K562 (cell line): ENCODE measurements around the gene GAL3ST3. TPM values are rescaled to one million over a fixed set of nuclear protein-coding genes. Genes with fewer than 3 reads are reported as not detected.
A peak's percentile ranks its signal among the peaks of the same experiment; 100 is the strongest.

ENCODE experiments used
- AFF1 ChIP-seq, 2 experiments: fragments of 450-650 bp; IDR thresholded peaks; 2 replicates each; pipeline ENCODE4 v1.6.1; 2018; ENCODE audit warnings: mild to moderate bottlenecking in 2 of 2, low read depth in 1 of 2; ENCODE audit not compliant: partially characterized antibody in 2 of 2
- ATF1 ChIP-seq, 2 experiments: fragments of 450-650 bp in 1 of 2; IDR thresholded peaks; 2 replicates each; pipeline ENCODE4 v1.6.1; 2016; ENCODE audit warnings: missing compliant biosample characterization in 1 of 2, missing genetic modification characterization in 1 of 2
- C11orf30 ChIP-seq: fragments of 450-650 bp; IDR thresholded peaks from 2 replicates; pipeline ENCODE4 v1.6.1; 2016; ENCODE audit warnings: low read depth, mild to moderate bottlenecking
- CBFA2T3 ChIP-seq: fragments of 450-650 bp; IDR thresholded peaks from 2 replicates; pipeline ENCODE4 v1.6.1; 2017
- COPS2 ChIP-seq: fragments of 450-650 bp; conservative IDR thresholded peaks from 2 replicates; pipeline ENCODE4 v1.6.1; 2016; ENCODE audit warnings: mild to moderate bottlenecking, moderate library complexity
- ELK3 ChIP-seq: fragments of 450-650 bp; formaldehyde crosslinking; IDR thresholded peaks from 2 replicates; pipeline ENCODE4 v1.4.0; 2020; ENCODE audit warnings: mild to moderate bottlenecking
- NFE2 ChIP-seq: IDR thresholded peaks from 2 replicates; pipeline ENCODE4 v1.6.1; 2014; ENCODE audit warnings: antibody characterized with exemption, low read depth
- POLR2H ChIP-seq: IDR thresholded peaks from 2 replicates; pipeline ENCODE4 v1.6.1; 2016; ENCODE audit warnings: missing genetic modification characterization, low read depth, mild to moderate bottlenecking, control low read depth, missing compliant biosample characterization, moderate library complexity
- PTTG1 ChIP-seq: fragments of 450-650 bp; IDR thresholded peaks from 2 replicates; pipeline ENCODE4 v1.6.1; 2016; ENCODE audit warnings: low read depth, mild to moderate bottlenecking, missing genetic modification characterization, missing compliant biosample characterization
- SMAD3 ChIP-seq: fragments of 450-650 bp; formaldehyde crosslinking; conservative IDR thresholded peaks from 2 replicates; pipeline ENCODE4 v1.4.0; 2020; ENCODE audit warnings: mild to moderate bottlenecking
- TEAD1 ChIP-seq, 2 experiments: fragments of 450-650 bp in 1 of 2; sonication (generic) in 1 of 2; formaldehyde crosslinking; IDR thresholded peaks; 2 replicates each; pipeline versions ENCODE4 v1.4.0 to v1.8.0; 2020 to 2022; ENCODE audit warnings: mild to moderate bottlenecking in 2 of 2, missing genetic modification reagents in 1 of 2
- ZNF589 ChIP-seq: fragments of 200-800 bp; sonication (Bioruptor generic); IDR thresholded peaks from 2 replicates; pipeline ENCODE4 v1.6.1; 2016; ENCODE audit warnings: low read depth, missing genetic modification characterization, missing compliant biosample characterization
- ZNF717 ChIP-seq: fragments of 250-450 bp; sonication (Bioruptor Pico); IDR thresholded peaks from 2 replicates; pipeline ENCODE4 v1.5.0; 2021
- polyA plus RNA-seq, 8 experiments: library from polyadenylated mRNA; depleted of rRNA in 4 of 8; stranded (reverse) in 5 of 8; unstranded in 3 of 8; fragments of >200 nt; fragmentation: Nextera tagmentation in 2 of 8; fragmentation: Illumina TruSeq in 1 of 8; extraction: Ambion mirVana in 2 of 8; extraction: Trizol in 1 of 8; gene quantifications; 2 replicates each; pipeline versions ENCODE4 v1.2.1 to v1.2.3, GENCODE V29; 2011 to 2014; ENCODE audit warnings: inconsistent platforms in 1 of 8, missing spikeins in 1 of 8
- total RNA-seq, 7 experiments: library from RNA; depleted of rRNA in 6 of 7; stranded (reverse); fragments of >200 nt in 6 of 7; fragmentation: Illumina TruSeq in 2 of 7; extraction: Trizol in 2 of 7; gene quantifications; 2 replicates each; pipeline versions ENCODE4 v1.2.1 to v1.2.3, GENCODE V29; 2011 to 2021; ENCODE audit warnings: low replicate concordance in 1 of 7
- TF ChIP-seq, protein P1 (sequence below): fragments of 450-650 bp; IDR thresholded peaks from 2 replicates; pipeline ENCODE4 v1.6.1; 2016; ENCODE audit warnings: low read depth, mild to moderate bottlenecking, moderate library complexity
- TF ChIP-seq, protein P2 (sequence below): conservative IDR thresholded peaks from 2 replicates; pipeline ENCODE4 v1.6.1; 2011; ENCODE audit warnings: low read depth, mild to moderate bottlenecking, low read length; ENCODE audit not compliant: control insufficient read depth
- TF ChIP-seq, protein P3 (sequence below): fragments of 250-450 bp; sonication (Bioruptor Pico); IDR thresholded peaks from 2 replicates; pipeline ENCODE4 v1.5.0; 2020; ENCODE audit warnings: mild to moderate bottlenecking

The GAL3ST3 gene
- total and polyA plus RNA-seq, 9 of the 15 experiments (the other 6 are each of a cell fraction or from before 2014, with no cell fraction given): not detected

- TF ChIP-seq ELK3 (no peak), TEAD1 (CRISPR knock-in tag; IDR thresholded peaks at IDR 0.05) (no peak), ATF1 (CRISPR knock-in tag; IDR thresholded peaks at IDR 0.05) (peak; percentile 82), ATF1 (tag; IDR thresholded peaks at IDR 0.05) (peak; percentile 95), SMAD3 (CRISPR knock-in tag) (no peak), COPS2 (no peak), ZNF717 (CRISPR knock-in tag) (no peak), CBFA2T3 (no peak), ZNF589 (no peak), AFF1 (IDR thresholded peaks at IDR 0.05; ENCODE audit: low read depth in 1 of 2, partially characterized antibody in 2 of 2) (peak; percentile 67 to 81), POLR2H (tag) (peak; percentile 73), C11orf30 (peak; percentile 97), PTTG1 (no peak), NFE2 (no peak)
- TF ChIP-seq, protein P1, sequence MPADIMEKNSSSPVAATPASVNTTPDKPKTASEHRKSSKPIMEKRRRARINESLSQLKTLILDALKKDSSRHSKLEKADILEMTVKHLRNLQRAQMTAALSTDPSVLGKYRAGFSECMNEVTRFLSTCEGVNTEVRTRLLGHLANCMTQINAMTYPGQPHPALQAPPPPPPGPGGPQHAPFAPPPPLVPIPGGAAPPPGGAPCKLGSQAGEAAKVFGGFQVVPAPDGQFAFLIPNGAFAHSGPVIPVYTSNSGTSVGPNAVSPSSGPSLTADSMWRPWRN: no peak
- TF ChIP-seq, protein P2, sequence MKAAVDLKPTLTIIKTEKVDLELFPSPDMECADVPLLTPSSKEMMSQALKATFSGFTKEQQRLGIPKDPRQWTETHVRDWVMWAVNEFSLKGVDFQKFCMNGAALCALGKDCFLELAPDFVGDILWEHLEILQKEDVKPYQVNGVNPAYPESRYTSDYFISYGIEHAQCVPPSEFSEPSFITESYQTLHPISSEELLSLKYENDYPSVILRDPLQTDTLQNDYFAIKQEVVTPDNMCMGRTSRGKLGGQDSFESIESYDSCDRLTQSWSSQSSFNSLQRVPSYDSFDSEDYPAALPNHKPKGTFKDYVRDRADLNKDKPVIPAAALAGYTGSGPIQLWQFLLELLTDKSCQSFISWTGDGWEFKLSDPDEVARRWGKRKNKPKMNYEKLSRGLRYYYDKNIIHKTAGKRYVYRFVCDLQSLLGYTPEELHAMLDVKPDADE: peak; percentile 94
- TF ChIP-seq, protein P3, sequence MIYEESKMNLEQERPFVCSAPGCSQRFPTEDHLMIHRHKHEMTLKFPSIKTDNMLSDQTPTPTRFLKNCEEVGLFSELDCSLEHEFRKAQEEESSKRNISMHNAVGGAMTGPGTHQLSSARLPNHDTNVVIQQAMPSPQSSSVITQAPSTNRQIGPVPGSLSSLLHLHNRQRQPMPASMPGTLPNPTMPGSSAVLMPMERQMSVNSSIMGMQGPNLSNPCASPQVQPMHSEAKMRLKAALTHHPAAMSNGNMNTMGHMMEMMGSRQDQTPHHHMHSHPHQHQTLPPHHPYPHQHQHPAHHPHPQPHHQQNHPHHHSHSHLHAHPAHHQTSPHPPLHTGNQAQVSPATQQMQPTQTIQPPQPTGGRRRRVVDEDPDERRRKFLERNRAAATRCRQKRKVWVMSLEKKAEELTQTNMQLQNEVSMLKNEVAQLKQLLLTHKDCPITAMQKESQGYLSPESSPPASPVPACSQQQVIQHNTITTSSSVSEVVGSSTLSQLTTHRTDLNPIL (CRISPR knock-in tag): no peak
These were observed 3.1 kb upstream of the GAL3ST3 start, which contains the start of gene SF3B2 (continued) for GRCh38 chr11:66051766-66052663.
